HFF-Myc (cell line): ENCODE results near the gene KCTD8.

Source experiments
- DNase-seq: peaks from one replicate; pipeline ENCODE4 v3.0.0-alpha.2; 2011; ENCODE audit warnings: low read depth; ENCODE audit errors: extremely low read depth
- H3K4me3 ChIP-seq: replicated peaks from 2 replicates; pipeline ENCODE4 v1.5.1; 2011; ENCODE audit warnings: low read depth, mild to moderate bottlenecking, control low read depth, low read length
- TF ChIP-seq, protein P1 (sequence below): IDR thresholded peaks from 2 replicates; pipeline ENCODE4 v1.5.1; 2012; ENCODE audit warnings: mild to moderate bottlenecking, low read depth, low read length, control low read depth; ENCODE audit errors: missing control alignments

KCTD8 gene

GRCh38 chr4:44279066-44279465, 169.5 kb downstream of the KCTD8 start:
- DNase-seq = no peak
- H3K4me3 ChIP-seq = no peak overlapping the region
- TF ChIP-seq, protein P1, sequence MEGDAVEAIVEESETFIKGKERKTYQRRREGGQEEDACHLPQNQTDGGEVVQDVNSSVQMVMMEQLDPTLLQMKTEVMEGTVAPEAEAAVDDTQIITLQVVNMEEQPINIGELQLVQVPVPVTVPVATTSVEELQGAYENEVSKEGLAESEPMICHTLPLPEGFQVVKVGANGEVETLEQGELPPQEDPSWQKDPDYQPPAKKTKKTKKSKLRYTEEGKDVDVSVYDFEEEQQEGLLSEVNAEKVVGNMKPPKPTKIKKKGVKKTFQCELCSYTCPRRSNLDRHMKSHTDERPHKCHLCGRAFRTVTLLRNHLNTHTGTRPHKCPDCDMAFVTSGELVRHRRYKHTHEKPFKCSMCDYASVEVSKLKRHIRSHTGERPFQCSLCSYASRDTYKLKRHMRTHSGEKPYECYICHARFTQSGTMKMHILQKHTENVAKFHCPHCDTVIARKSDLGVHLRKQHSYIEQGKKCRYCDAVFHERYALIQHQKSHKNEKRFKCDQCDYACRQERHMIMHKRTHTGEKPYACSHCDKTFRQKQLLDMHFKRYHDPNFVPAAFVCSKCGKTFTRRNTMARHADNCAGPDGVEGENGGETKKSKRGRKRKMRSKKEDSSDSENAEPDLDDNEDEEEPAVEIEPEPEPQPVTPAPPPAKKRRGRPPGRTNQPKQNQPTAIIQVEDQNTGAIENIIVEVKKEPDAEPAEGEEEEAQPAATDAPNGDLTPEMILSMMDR = no peak

- TF ChIP-seq, protein P1 = no peak
- no peak overlapping the region for H3K4me3 ChIP-seq
- no peak for DNase-seq
These were observed 191.1 kb downstream of the KCTD8 start for GRCh38 chr4:44257461-44257860.

DNA sequence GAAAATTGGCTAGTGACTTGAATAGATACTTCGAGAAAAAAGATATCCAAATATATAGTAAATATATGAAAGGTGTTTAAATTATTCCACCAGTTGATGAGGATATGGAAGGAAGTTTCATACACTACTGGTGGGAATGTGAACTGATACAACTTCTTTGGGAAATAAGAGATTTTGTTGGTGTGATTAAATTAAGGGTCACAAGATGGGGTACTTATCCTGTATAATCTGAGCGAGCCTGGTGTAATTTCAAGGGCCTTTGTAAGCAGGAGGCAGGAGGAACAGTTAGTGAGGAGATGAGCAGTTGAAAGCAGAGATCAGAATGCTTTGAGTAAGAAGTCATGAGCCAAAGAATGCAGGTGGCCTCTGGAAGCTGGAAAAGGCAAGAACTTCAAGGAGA, 192.2 kb downstream of the KCTD8 start:
- DNase-seq = no peak
- H3K4me3 ChIP-seq = no peak overlapping the region
- TF ChIP-seq, protein P1 = no peak

GRCh38 chr4:44237643-44238042, 211.0 kb downstream of the KCTD8 start:
- TF ChIP-seq, protein P1 = no peak
- no peak for DNase-seq
- H3K4me3 ChIP-seq = no peak overlapping the region

DNA sequence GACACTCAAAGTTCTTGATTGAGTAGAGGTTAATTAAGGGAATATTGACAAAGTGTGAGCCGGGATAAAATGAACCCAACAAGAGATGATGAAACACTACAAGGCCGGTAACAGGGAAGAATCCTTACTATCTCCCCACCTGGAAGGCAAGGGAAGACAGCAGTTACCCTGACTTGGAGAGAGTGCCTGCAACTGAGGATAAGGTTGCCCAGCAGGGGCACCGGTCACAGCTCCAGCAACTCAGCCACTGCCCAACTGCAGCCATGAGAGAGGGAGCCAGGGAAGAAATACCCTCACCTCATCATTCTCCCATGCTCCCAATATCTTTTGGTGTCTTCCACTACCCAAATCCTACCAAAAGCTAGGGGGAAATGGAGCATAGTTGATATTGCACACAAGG, 212.7 kb downstream of the KCTD8 start:
- TF ChIP-seq, protein P1 = no peak
- no peak overlapping the region for H3K4me3 ChIP-seq
- no peak for DNase-seq

- no peak overlapping the region for H3K4me3 ChIP-seq
- DNase-seq = no peak
- TF ChIP-seq, protein P1 = no peak
These were observed 216.3 kb downstream of the KCTD8 start for GRCh38 chr4:44232262-44232661.

- DNase-seq = no peak
- no peak overlapping the region for H3K4me3 ChIP-seq
- TF ChIP-seq, protein P1 = no peak
These were observed 217.6 kb downstream of the KCTD8 start for GRCh38 chr4:44231006-44231405.
